Measurements from ENCODE around the gene ZSWIM6. TPM values are rescaled to one million over a fixed set of nuclear protein-coding genes. Genes with fewer than 3 reads are reported as not detected.

ZSWIM6 gene
- total RNA-seq, 4 donors from 2014 or later = 7.8 to 25.5 (median 21.0) TPM

DNA sequence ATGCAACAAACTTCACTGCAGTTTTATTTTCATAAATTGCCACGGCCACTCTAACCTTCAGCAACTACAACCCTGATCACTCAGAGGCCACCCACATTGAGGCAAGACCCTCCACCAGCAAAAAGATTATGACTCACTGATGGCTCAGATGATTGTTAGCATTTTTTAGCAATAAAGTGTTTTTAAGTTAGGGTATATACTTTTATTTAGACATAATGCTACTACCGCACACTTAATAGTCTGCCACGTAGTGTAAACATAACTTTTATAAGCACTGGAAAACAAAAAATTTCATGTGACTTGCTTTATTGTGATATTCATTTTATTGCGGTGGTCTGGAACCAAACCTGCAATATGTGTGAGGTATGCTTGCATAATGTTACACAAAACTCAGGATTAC lies 257.9 kb downstream of the ZSWIM6 start:
- Histone ChIP-seq H3K36me3 (no peaks in the 10 kb centered on the region), H3K9me3 (no peaks in the 10 kb centered on the region), H3K4me3 (no peak overlapping the region), H3K4me1 (no peaks in the 10 kb centered on the region), H3K27ac (no peak overlapping the region), H3K27me3 (no peaks in the 10 kb centered on the region)
- no peak for DNase-seq
- 67 to 82% methylated on average over 3 to 4 of the region's 4 CpGs for WGBS, 2 donors (ENCODE audit: low coverage in 1 of 2)
- in situ Hi-C loops (cut with MboI; ENCODE audit: low pct_ligation_motif_present in 1 of 4, low pct_unique_long_range_greater_than_20kb in 1 of 4, low sequenced_read_pairs in 3 of 4) = no loop called here
- intact Hi-C loops (cut with DNase I; ENCODE audit: low total_unique reads) = no loop called here
- TF ChIP-seq POLR2A (IDR thresholded peaks at IDR 0.05) (no peak), EP300 (IDR thresholded peaks at IDR 0.05; ENCODE audit: low read depth) (no peak)

- intact Hi-C loops (cut with DNase I; ENCODE audit: low total_unique reads) = no loop called here
- WGBS, 2 donors (ENCODE audit: low coverage in 1 of 2) = 82% methylated on average over 2 of the region's 2 CpGs; no CpG with 5 or more reads in 1 of the 2 donors
- TF ChIP-seq POLR2A (IDR thresholded peaks at IDR 0.05) = no peak
- no peak for TF ChIP-seq POLR2AphosphoS5 (IDR thresholded peaks at IDR 0.05)
- TF ChIP-seq, protein P1, sequence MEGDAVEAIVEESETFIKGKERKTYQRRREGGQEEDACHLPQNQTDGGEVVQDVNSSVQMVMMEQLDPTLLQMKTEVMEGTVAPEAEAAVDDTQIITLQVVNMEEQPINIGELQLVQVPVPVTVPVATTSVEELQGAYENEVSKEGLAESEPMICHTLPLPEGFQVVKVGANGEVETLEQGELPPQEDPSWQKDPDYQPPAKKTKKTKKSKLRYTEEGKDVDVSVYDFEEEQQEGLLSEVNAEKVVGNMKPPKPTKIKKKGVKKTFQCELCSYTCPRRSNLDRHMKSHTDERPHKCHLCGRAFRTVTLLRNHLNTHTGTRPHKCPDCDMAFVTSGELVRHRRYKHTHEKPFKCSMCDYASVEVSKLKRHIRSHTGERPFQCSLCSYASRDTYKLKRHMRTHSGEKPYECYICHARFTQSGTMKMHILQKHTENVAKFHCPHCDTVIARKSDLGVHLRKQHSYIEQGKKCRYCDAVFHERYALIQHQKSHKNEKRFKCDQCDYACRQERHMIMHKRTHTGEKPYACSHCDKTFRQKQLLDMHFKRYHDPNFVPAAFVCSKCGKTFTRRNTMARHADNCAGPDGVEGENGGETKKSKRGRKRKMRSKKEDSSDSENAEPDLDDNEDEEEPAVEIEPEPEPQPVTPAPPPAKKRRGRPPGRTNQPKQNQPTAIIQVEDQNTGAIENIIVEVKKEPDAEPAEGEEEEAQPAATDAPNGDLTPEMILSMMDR (IDR thresholded peaks at IDR 0.05) = no peak
- TF ChIP-seq EP300 (IDR thresholded peaks at IDR 0.05; ENCODE audit: low read depth) = no peak
Observed at GRCh38 chr5:61590473-61590872, 258.4 kb downstream of the ZSWIM6 start.

GRCh38 chr5:61591859-61592258 lies 259.8 kb downstream of the ZSWIM6 start:
- in situ Hi-C loops (cut with MboI; ENCODE audit: low pct_ligation_motif_present in 1 of 4, low pct_unique_long_range_greater_than_20kb in 1 of 4, low sequenced_read_pairs in 3 of 4) (no loop called here), intact Hi-C loops (cut with DNase I; ENCODE audit: low total_unique reads) (no loop called here)
- Histone ChIP-seq H3K9me3 (no peaks in the 10 kb centered on the region), H3K27me3 (no peaks in the 10 kb centered on the region), H3K36me3 (no peaks in the 10 kb centered on the region), H3K27ac (no peak overlapping the region), H3K4me3 (no peak overlapping the region), H3K4me1 (no peaks in the 10 kb centered on the region)
- 99 to 100% methylated on average over 1 to 4 of the region's 4 CpGs for WGBS, 2 donors (ENCODE audit: low coverage in 1 of 2)
- DNase-seq = no peak
- TF ChIP-seq EP300 (IDR thresholded peaks at IDR 0.05; ENCODE audit: low read depth) (no peak), POLR2AphosphoS5 (IDR thresholded peaks at IDR 0.05) (no peak), POLR2A (IDR thresholded peaks at IDR 0.05) (no peak)
- TF ChIP-seq, protein P1 (IDR thresholded peaks at IDR 0.05) = no peak

More at GRCh38 chr5:61590473-61590872, 258.4 kb downstream of the ZSWIM6 start:
- Histone ChIP-seq H3K36me3 (no peaks in the 10 kb centered on the region), H3K4me1 (no peaks in the 10 kb centered on the region), H3K27ac (no peak overlapping the region), H3K27me3 (no peaks in the 10 kb centered on the region), H3K9me3 (no peaks in the 10 kb centered on the region), H3K4me3 (no peak overlapping the region)
- DNase-seq = no peak
- in situ Hi-C loops (cut with MboI; ENCODE audit: low pct_ligation_motif_present in 1 of 4, low pct_unique_long_range_greater_than_20kb in 1 of 4, low sequenced_read_pairs in 3 of 4) = no loop called here

- Histone ChIP-seq H3K4me1 (peaks cover 0 to 11% (median 0%) of the 10 kb centered on the region in 4 donors), H3K9me3 (no peaks in the 10 kb centered on the region), H3K27me3 (no peaks in the 10 kb centered on the region), H3K36me3 (no peaks in the 10 kb centered on the region), H3K27ac (no peak overlapping the region), H3K4me3 (no peak overlapping the region)
- no peak for TF ChIP-seq EP300 (IDR thresholded peaks at IDR 0.05; ENCODE audit: low read depth)
- TF ChIP-seq, protein P1 (IDR thresholded peaks at IDR 0.05) = no peak
- no peak for DNase-seq
- intact Hi-C loops (cut with DNase I; ENCODE audit: low total_unique reads) = no loop called here
- in situ Hi-C loops (cut with MboI; ENCODE audit: low pct_ligation_motif_present in 1 of 4, low pct_unique_long_range_greater_than_20kb in 1 of 4, low sequenced_read_pairs in 3 of 4) = no loop called here
Observed at GRCh38 chr5:61595426-61595825, 263.4 kb downstream of the ZSWIM6 start.

Other genes with a start within 250 kb of the ZSWIM6 start
- 10 to 100 TPM in 3 of 4 donors, 1 to 10 TPM in 1; 6.6 to 56.9 (median 30.9) TPM for gene SMIM15, start 169.8 kb upstream of the ZSWIM6 start, total RNA-seq

Data from transverse colon (tissue), 4 donors.